Adrenal gland (tissue), 12 donors: ENCODE results near the gene NPC1. TPM values are rescaled to one million over a fixed set of nuclear protein-coding genes. Genes with fewer than 3 reads are reported as not detected.

ENCODE experiments used
- DNase-seq, 7 donors: peaks; one replicate each; pipeline ENCODE4 v3.0.0-alpha.2; 2019 to 2020
- H3K27ac ChIP-seq, 5 donors: fragments of 200-600 bp; sonication (generic) in 4 of 5; 1 replicate in 3 of 5; 2 replicates in 2 of 5; pipeline versions ENCODE4 v1.5.1 to v1.8.0; 2016 to 2020; ENCODE audit warnings: mild to moderate bottlenecking in 1 of 5
- H3K27me3 ChIP-seq: fragments of 200-600 bp; 2 replicates; pipeline ENCODE4 v1.8.0; 2021
- H3K36me3 ChIP-seq, 2 donors: fragments of 200-600 bp; replicated peaks in 1 of 2; 1 replicate in 1 of 2; 2 replicates in 1 of 2; pipeline versions ENCODE4 v1.5.1 to v1.8.0; 2018 to 2022
- H3K4me1 ChIP-seq, 2 donors: fragments of 200-600 bp; replicated peaks in 1 of 2; 1 replicate in 1 of 2; 2 replicates in 1 of 2; pipeline versions ENCODE4 v1.5.1 to v1.8.0; 2018 to 2021
- H3K4me3 ChIP-seq, 4 donors: fragments of 200-600 bp; sonication (generic) in 3 of 4; one replicate each; pipeline ENCODE4 v1.5.1; 2016 to 2018
- H3K9me3 ChIP-seq, 3 donors: fragments of 200-600 bp; sonication (generic) in 1 of 3; replicated peaks in 1 of 3; 1 replicate in 2 of 3; 2 replicates in 1 of 3; pipeline versions ENCODE4 v1.5.1 to v1.8.0; 2016 to 2021
- CTCF ChIP-seq, 6 experiments: fragments of 450-650 bp in 4 of 6; fragments of 200-600 bp in 2 of 6; sonication (generic) in 1 of 6; IDR thresholded peaks; 1 replicate in 5 of 6; 2 replicates in 1 of 6; pipeline versions ENCODE4 v1.5.1 to v1.8.0; 2016 to 2021; ENCODE audit warnings: antibody characterized with exemption in 6 of 6, mild to moderate bottlenecking in 2 of 6, moderate library complexity in 1 of 6
- POLR2A ChIP-seq, 2 donors: fragments of 450-650 bp; IDR thresholded peaks; one replicate each; pipeline ENCODE4 v1.6.1; 2017; ENCODE audit warnings: antibody characterized with exemption in 2 of 2, mild to moderate bottlenecking in 2 of 2, moderate library complexity in 1 of 2
- WGBS, 4 donors: extraction: QIAGEN DNeasy Blood & Tissue Kit in 2 of 4; methylation state at CpG; one replicate each; pipeline versions ENCODE4 v1.1.5 to v1.1.7; 2013 to 2017; 5-methylcytosine and 5-hydroxymethylcytosine counted together
- intact Hi-C, 2 donors: fragments of 100-400 bp; cut with DNase I; formaldehyde crosslinking; loops; one replicate each; pipeline versions ENCODE4 v1.14.1 to v1.15.0; 2022 to 2023
- polyA plus RNA-seq, 3 donors: library from polyadenylated mRNA; stranded (reverse); fragments of 200-250 nt in 2 of 3; fragments of 350-450 nt in 1 of 3; fragmentation: Illumina TruSeq in 1 of 3; extraction: RNeasy Lipid Tissue Mini Kit (QIAGEN cat#74804) in 1 of 3; gene quantifications; one replicate each; pipeline ENCODE4 v1.2.3, GENCODE V29; 2013 to 2014
- total RNA-seq, 9 donors: library from RNA; depleted of rRNA in 4 of 9; stranded (reverse); fragments of >200 nt in 4 of 9; fragments of 120-200 nt in 1 of 9; fragmentation: NEBNext Ultra II Directional in 1 of 9; extraction: Animal tissue kit (Norgen Biotek cat#: 25700) in 1 of 9; gene quantifications; one replicate each; pipeline versions ENCODE4 v1.1.0 to v1.2.4, GENCODE V29; 2013 to 2023
- donor health status: healthy with polysubstance abuse.
- donor health status: Bipolar disorder and iron deficiency.
- donor health status: DM: yes; HTN: yes; CAD: no.
- donor health status: DM: no; HTN: no; CAD: no.
- donor health status: DM: no; HTN: no; CAD: no.
- donor health status: DM: yes; HTN: yes; CAD: no.

Gene NPC1
- total and polyA plus RNA-seq, 12 donors: 38.3 to 1,631 (median 117) TPM

- peaks cover 0 to 100% of the 10 kb centered on the region in 2 donors for H3K36me3 ChIP-seq
- DNase-seq: no peak
- intact Hi-C loops: no loop called here
Measured at GRCh38 chr18:23532848-23533247, 53.5 kb downstream of the NPC1 start.

GRCh38 chr18:23531912-23532311 lies 54.4 kb downstream of the NPC1 start:
- H3K27ac ChIP-seq: no peak overlapping the region
- H3K4me3 ChIP-seq: no peak overlapping the region
- no peaks in the 10 kb centered on the region for H3K9me3 ChIP-seq
- intact Hi-C loops: no loop called here
- peaks cover 0 to 99% of the 10 kb centered on the region in 2 donors for H3K36me3 ChIP-seq
- WGBS, 4 donors: 92 to 98% (median 96%) methylated on average over 13 of the region's 13 CpGs
- no peaks in the 10 kb centered on the region for H3K27me3 ChIP-seq
- DNase-seq: no peak
- TF ChIP-seq CTCF (IDR thresholded peaks at IDR 0.05): no peak
- TF ChIP-seq POLR2A (IDR thresholded peaks at IDR 0.05): no peak
- no peaks in the 10 kb centered on the region for H3K4me1 ChIP-seq

More at GRCh38 chr18:23532848-23533247, 53.5 kb downstream of the NPC1 start:
- H3K4me3 ChIP-seq: no peak overlapping the region
- H3K27me3 ChIP-seq: no peaks in the 10 kb centered on the region
- TF ChIP-seq POLR2A (IDR thresholded peaks at IDR 0.05) (no peak), CTCF (IDR thresholded peaks at IDR 0.05) (no peak)
- H3K9me3 ChIP-seq: no peaks in the 10 kb centered on the region
- H3K4me1 ChIP-seq: no peaks in the 10 kb centered on the region
- peak overlapping the region in 1 of 5 donors; percentile 2 for H3K27ac ChIP-seq
- 52 to 59% (median 56%) methylated on average over 4 of the region's 4 CpGs for WGBS, 4 donors

GRCh38 chr18:23530195-23530594 lies 56.1 kb downstream of the NPC1 start:
- peaks cover 0 to 98% of the 10 kb centered on the region in 2 donors for H3K36me3 ChIP-seq
- no peak overlapping the region for H3K4me3 ChIP-seq
- H3K27me3 ChIP-seq: no peaks in the 10 kb centered on the region
- no peaks in the 10 kb centered on the region for H3K4me1 ChIP-seq
- no peak for DNase-seq
- no peak for TF ChIP-seq CTCF (IDR thresholded peaks at IDR 0.05)
- TF ChIP-seq POLR2A (IDR thresholded peaks at IDR 0.05): no peak
- 83 to 88% (median 85%) methylated on average over 7 of the region's 7 CpGs for WGBS, 4 donors
- no peaks in the 10 kb centered on the region for H3K9me3 ChIP-seq
- H3K27ac ChIP-seq: peak overlapping the region in 1 of 5 donors; percentile 39
- intact Hi-C loops: no loop called here

- DNase-seq: no peak
- Histone ChIP-seq H3K9me3 (no peaks in the 10 kb centered on the region), H3K4me1 (no peaks in the 10 kb centered on the region), H3K27me3 (no peaks in the 10 kb centered on the region), H3K27ac (peak overlapping the region in 1 of 5 donors; percentile 39), H3K36me3 (peaks cover 0 to 95% of the 10 kb centered on the region in 2 donors), H3K4me3 (no peak overlapping the region)
- 71 to 78% (median 75%) methylated on average over 3 of the region's 3 CpGs for WGBS, 4 donors
- intact Hi-C loops: no loop called here
- TF ChIP-seq POLR2A (IDR thresholded peaks at IDR 0.05): no peak
- TF ChIP-seq CTCF (IDR thresholded peaks at IDR 0.05): no peak
Measured at GRCh38 chr18:23529604-23530003, 56.7 kb downstream of the NPC1 start.
